ENCODE results near the gene BEGAIN. TPM values are rescaled to one million over a fixed set of nuclear protein-coding genes. Genes with fewer than 3 reads are reported as not detected.

BEGAIN gene
- polyA plus RNA-seq, 2 of the 4 experiments (the other 2 are of a cell fraction): 1.4 to 3.7 TPM

GRCh38 chr14:100502622-100503220 is 84.5 kb downstream of the BEGAIN start:
- POLR2A ChIA-PET: no interaction called here
- FAIRE-seq: no peak

GRCh38 chr14:100500128-100500527 is 87.1 kb downstream of the BEGAIN start:
- H3K4me1 ChIP-seq: no peaks in the 10 kb centered on the region
- no peak overlapping the region for H3K27ac ChIP-seq
- WGBS (ENCODE audit: missing lambda C conversion rate): 84% methylated on average over 3 of the region's 9 CpGs
- ChIA-PET CTCF (no interaction called here), POLR2A (no interaction called here)
- no peak for FAIRE-seq
- H3K9me3 ChIP-seq: 0 out of 3 replicates have a peak, but pooled peaks cover 2% of the 10 kb centered on the region
- TF ChIP-seq HOXB5 (CRISPR knock-in tag; IDR thresholded peaks at IDR 0.05): no peak
- no peak for TF ChIP-seq NFE2L2 (conservative IDR thresholded peaks at IDR 0.05; ENCODE audit: low read length)
- TF ChIP-seq RARB (CRISPR knock-in tag; IDR thresholded peaks at IDR 0.05): no peak
- no peak for DNase-seq (ENCODE audit: low read depth in 1 of 2, low spot score in 1 of 2)
- no peak overlapping the region for H3K4me2 ChIP-seq
- H3K4me3 ChIP-seq: no peak overlapping the region
- ATAC-seq: no peak

More at GRCh38 chr14:100502622-100503220, 84.5 kb downstream of the BEGAIN start:
- CTCF ChIA-PET: interaction anchor here (1.2 to 1.7 kb wide), 5 partner anchors 21 to 143 kb away, joined by 3 to 5 read pairs (median 3); no protein-coding TSS in a partner anchor
- DNase-seq (ENCODE audit: low read depth in 1 of 2, low spot score in 1 of 2) (no peak), ATAC-seq (no peak)
- Histone ChIP-seq H3K4me2 (no peak overlapping the region), H3K27ac (no peak overlapping the region), H3K9me3 (peaks cover 8% of the 10 kb centered on the region; the same call in 1 of the 3 replicates), H3K4me1 (no peaks in the 10 kb centered on the region), H3K4me3 (no peak overlapping the region)
- TF ChIP-seq ATOH8 (CRISPR knock-in tag; IDR thresholded peaks at IDR 0.05; ENCODE audit: low read depth) (no peak), SREBF2 (IDR thresholded peaks at IDR 0.05) (no peak), CHD4 (IDR thresholded peaks at IDR 0.05; ENCODE audit: borderline replicate concordance) (no peak), POLR2AphosphoS2 (conservative IDR thresholded peaks at IDR 0.05; ENCODE audit: low read length) (no peak), KDM1A (IDR thresholded peaks at IDR 0.05; ENCODE audit: low read depth) (no peak), ZC3H11A (IDR thresholded peaks at IDR 0.05) (no peak), CEBPB (IDR thresholded peaks at IDR 0.05) (no peak), FOXS1 (CRISPR knock-in tag; IDR thresholded peaks at IDR 0.05) (no peak), MAFK (IDR thresholded peaks at IDR 0.05; ENCODE audit: partially characterized antibody) (no peak), HOXB13 (CRISPR knock-in tag; IDR thresholded peaks at IDR 0.05; ENCODE audit: low read depth) (no peak), ZNF302 (CRISPR knock-in tag; IDR thresholded peaks at IDR 0.05) (no peak), HDAC2 (IDR thresholded peaks at IDR 0.05) (no peak), HMGXB4 (CRISPR knock-in tag; IDR thresholded peaks at IDR 0.05; ENCODE audit: borderline replicate concordance) (no peak), EP300 (IDR thresholded peaks at IDR 0.05) (no peak), HOXA7 (CRISPR knock-in tag; IDR thresholded peaks at IDR 0.05) (no peak)
- 86% methylated on average over 10 of the region's 10 CpGs for WGBS (ENCODE audit: missing lambda C conversion rate)

GRCh38 chr14:100498068-100498467 is 89.1 kb downstream of the BEGAIN start:
- H3K4me3 ChIP-seq: no peak overlapping the region
- 88% methylated on average over 9 of the region's 9 CpGs for WGBS (ENCODE audit: missing lambda C conversion rate)
- TF ChIP-seq NR3C1 (IDR thresholded peaks at IDR 0.05) (no peak), ESRRA (IDR thresholded peaks at IDR 0.05; ENCODE audit: borderline replicate concordance, low read length) (no peak), ZNF302 (CRISPR knock-in tag; IDR thresholded peaks at IDR 0.05) (no peak), NFE2L2 (conservative IDR thresholded peaks at IDR 0.05; ENCODE audit: low read length) (no peak), RFX5 (IDR thresholded peaks at IDR 0.05) (no peak), CHD4 (IDR thresholded peaks at IDR 0.05; ENCODE audit: borderline replicate concordance) (no peak), TP53 (CRISPR knock-in tag; IDR thresholded peaks at IDR 0.05) (no peak)
- DNase-seq (ENCODE audit: low read depth in 1 of 2, low spot score in 1 of 2) (no peak), FAIRE-seq (no peak), ATAC-seq (no peak)
- POLR2A ChIA-PET: no interaction called here
- no peaks in the 10 kb centered on the region for H3K4me1 ChIP-seq
- CTCF ChIA-PET: interaction anchor here (1.0 kb wide), 3 partner anchors 9 to 148 kb away, joined by 4 read pairs; no protein-coding TSS in a partner anchor
- H3K4me2 ChIP-seq: no peak overlapping the region
- H3K27ac ChIP-seq: no peak overlapping the region
- H3K9me3 ChIP-seq: no peaks in the 10 kb centered on the region

Measured in A549 (cell line).